Naive thymus-derived CD8-positive, alpha-beta T cell (primary cell): Measurements from ENCODE around the gene VIPAS39. TPM values are rescaled to one million over a fixed set of nuclear protein-coding genes. Genes with fewer than 3 reads are reported as not detected.

Experiments
- ATAC-seq, 2 donors: fragments of 150-1000 bp; cut with Tn5 transposase in 1 of 2; sonication (Bioruptor Pico), chemical (Tn5 transposase) in 1 of 2; 1 replicate in 1 of 2; 2 replicates in 1 of 2; pipeline ENCODE4 v1.10.0; 2021; ENCODE audit warnings: mild to moderate bottlenecking in 2 of 2, moderate library complexity in 2 of 2
- POLR2A ChIA-PET: fragments of 350-600 bp; sonication (Branson Sonifier 250); formaldehyde crosslinking; loops from one replicate; lab custom pipeline; 2021; ENCODE audit warnings: antibody characterized with exemption; lab: Charles Lee
- DNase-seq, 10 donors: peaks; one replicate each; pipeline versions ENCODE4 v3.0.0 to v3.0.0-alpha.2; 2020 to 2022
- H3K27ac Mint-ChIP-seq, 10 donors: one replicate each; pipeline ENCODE4 v1.8.0; 2020 to 2022; ENCODE audit warnings: mild to moderate bottlenecking in 10 of 10, mixed read lengths in 10 of 10, moderate library complexity in 4 of 10, inconsistent platforms in 1 of 10
- H3K27me3 Mint-ChIP-seq, 5 donors: one replicate each; pipeline ENCODE4 v1.8.0; 2021 to 2022; ENCODE audit warnings: mixed read lengths in 5 of 5
- H3K36me3 Mint-ChIP-seq, 3 donors: one replicate each; pipeline ENCODE4 v1.8.0; 2020 to 2022; ENCODE audit warnings: mixed read lengths in 3 of 3, mild to moderate bottlenecking in 2 of 3, inconsistent platforms in 1 of 3
- H3K4me1 Mint-ChIP-seq, 4 donors: one replicate each; pipeline ENCODE4 v1.8.0; 2021 to 2022; ENCODE audit warnings: mixed read lengths in 4 of 4
- H3K4me3 Mint-ChIP-seq, 10 donors: one replicate each; pipeline ENCODE4 v1.8.0; 2020 to 2022; ENCODE audit warnings: mild to moderate bottlenecking in 10 of 10, mixed read lengths in 10 of 10, moderate library complexity in 6 of 10, inconsistent platforms in 1 of 10
- H3K9me3 Mint-ChIP-seq, 9 donors: one replicate each; pipeline ENCODE4 v1.8.0; 2020 to 2022; ENCODE audit warnings: mixed read lengths in 9 of 9, mild to moderate bottlenecking in 3 of 9, inconsistent platforms in 1 of 9, moderate library complexity in 1 of 9
- polyA plus RNA-seq, 3 donors: library from polyadenylated mRNA; unstranded; fragments of 300-500 nt; fragmentation: Illumina TruSeq; gene quantifications; one replicate each; pipeline ENCODE4 v1.2.3, GENCODE V29; 2021
- total RNA-seq, 8 experiments: library from RNA in 2 of 8; stranded (reverse) in 2 of 8; gene quantifications; one replicate each; pipeline ENCODE4 v1.2.3 and lab custom pipeline; 2021 to 2026

Gene VIPAS39
- total and polyA plus RNA-seq, 5 experiments from 2014 or later: 6.1 to 23.1 (median 11.1) TPM

DNA sequence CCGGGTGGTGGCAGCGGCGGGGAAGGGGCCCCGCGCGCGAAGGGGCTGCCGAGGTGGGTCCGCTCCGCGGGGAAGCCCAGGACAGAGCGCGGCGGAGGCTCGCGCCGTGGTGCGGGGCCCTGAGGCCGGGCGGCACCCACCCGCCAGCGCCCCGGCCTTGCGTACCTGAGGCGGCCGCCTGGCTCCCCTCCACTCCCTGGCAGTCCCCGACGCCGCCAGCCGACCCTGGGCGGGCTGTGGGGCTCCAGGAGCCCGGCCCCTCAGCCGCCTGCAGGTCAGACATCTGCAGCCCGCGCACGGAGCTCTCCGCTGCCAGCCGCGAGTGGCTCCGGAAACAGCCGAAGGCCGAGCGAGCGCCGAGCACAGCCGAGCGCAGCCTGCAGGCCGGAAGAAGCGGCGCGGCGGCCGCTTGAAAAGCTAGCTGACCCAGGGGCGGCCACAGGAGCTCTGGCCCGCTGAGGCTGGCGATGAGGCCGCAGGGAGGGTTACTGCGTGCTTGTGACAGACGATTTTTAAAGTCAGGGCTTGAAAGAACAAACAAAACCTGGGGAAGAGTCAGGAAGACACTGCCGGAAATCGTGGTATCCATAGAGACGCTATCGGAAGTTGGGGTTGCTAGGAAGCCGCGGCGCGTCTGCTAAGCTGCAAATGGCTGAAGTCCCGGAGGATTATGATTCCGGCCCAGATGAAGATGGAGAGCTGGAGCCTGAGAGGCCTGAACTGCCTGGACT is 80.5 kb downstream of the VIPAS39 start, which contains the start of the genes SAMD15 and TMED8:
Gene SAMD15 (plus strand): TSS at position 609 of the 731 bp plus-strand sequence. CDS start 40 bp downstream, at position 649.
Gene TMED8 (minus strand): TSS at position 324 of the 731 bp plus-strand sequence. CDS start 41 bp downstream, at position 283.
- Mint-ChIP-seq H3K4me3 (peak within 1 kb of the TSS in 8 of 10 donors; percentile 89 to 93 (median 92)), H3K4me1 (peaks cover 24 to 41% (median 36%) of the 10 kb centered on the region in 4 donors), H3K27me3 (peaks cover 0 to 4% (median 0%) of the 10 kb centered on the region in 5 donors), H3K9me3 (no peaks in the 10 kb centered on the region), H3K36me3 (peaks cover 0 to 2% (median 0%) of the 10 kb centered on the region in 3 donors), H3K27ac (peak within 1 kb of the TSS in 8 of 10 donors; percentile 83 to 94 (median 89))
- POLR2A ChIA-PET: interaction anchor here (0.6 to 3.2 kb wide), 9 partner anchors 12 to 383 kb away, joined by 3 to 28 read pairs (median 3); partner anchors contain the start of genes GSTZ1, POMT2, SNW1 and VIPAS39
- peak; percentile 78 to 92 (median 85) for DNase-seq
- peak; percentile 95 to 97 for ATAC-seq

Other genes with a start within 250 kb of the VIPAS39 start
- not detected for gene NGB, start 186.4 kb downstream of the VIPAS39 start, total RNA-seq
- gene NGB, start 186.4 kb downstream of the VIPAS39 start, polyA plus RNA-seq: not detected
- gene POMT2, start 136.7 kb downstream of the VIPAS39 start, total RNA-seq: 10 to 100 TPM; 11.4 to 13.9 TPM
- gene POMT2, start 136.7 kb downstream of the VIPAS39 start, polyA plus RNA-seq: under 1 TPM; 0.25 to 0.50 (median 0.40) TPM
- gene GSTZ1, start 136.6 kb downstream of the VIPAS39 start, total RNA-seq: 10 to 100 TPM; 17.9 to 19.6 TPM
- 10 to 100 TPM in 1 of 3 donors, 1 to 10 TPM in 2; 8.0 to 10.0 (median 9.9) TPM for gene GSTZ1, start 136.6 kb downstream of the VIPAS39 start, polyA plus RNA-seq
- 1 to 10 TPM; 7.8 to 8.0 TPM for gene TMED8, start 80.5 kb downstream of the VIPAS39 start, total RNA-seq
- gene TMED8, start 80.5 kb downstream of the VIPAS39 start, polyA plus RNA-seq: 1 to 10 TPM; 1.8 to 3.0 (median 2.1) TPM
- under 1 TPM in 1 of 2 experiments, not detected in 1; 0.44 TPM for gene SAMD15, start 80.2 kb downstream of the VIPAS39 start, total RNA-seq
- under 1 TPM in 1 of 3 donors, not detected in 2; 0.07 TPM for gene SAMD15, start 80.2 kb downstream of the VIPAS39 start, polyA plus RNA-seq
- gene NOXRED1, start 34.1 kb downstream of the VIPAS39 start, total RNA-seq: 1 to 10 TPM; 1.6 to 1.9 TPM
- under 1 TPM in 1 of 3 donors, not detected in 2; 0.09 TPM for gene NOXRED1, start 34.1 kb downstream of the VIPAS39 start, polyA plus RNA-seq
- 100 to 1,000 TPM; 105 to 114 TPM for gene AHSA1, start 492 bp upstream of the VIPAS39 start, total RNA-seq
- 100 to 1,000 TPM; 112 to 171 (median 123) TPM for gene AHSA1, start 492 bp upstream of the VIPAS39 start, polyA plus RNA-seq
- not detected for gene ISM2, start 41.2 kb upstream of the VIPAS39 start, total RNA-seq
- not detected for gene ISM2, start 41.2 kb upstream of the VIPAS39 start, polyA plus RNA-seq
- 10 to 100 TPM; 22.6 to 26.0 TPM for gene SPTLC2, start 159.0 kb upstream of the VIPAS39 start, total RNA-seq
- gene SPTLC2, start 159.0 kb upstream of the VIPAS39 start, polyA plus RNA-seq: 10 to 100 TPM; 10.0 to 11.8 (median 11.2) TPM